GM12878 (cell line): ENCODE measurements around the gene ITPKB. TPM values are rescaled to one million over a fixed set of nuclear protein-coding genes. Genes with fewer than 3 reads are reported as not detected.

ENCODE experiments used
- DPF2 ChIP-seq: fragments of 450-650 bp; IDR thresholded peaks from 2 replicates; pipeline ENCODE4 v1.6.1; 2017; ENCODE audit warnings: mild to moderate bottlenecking
- GABPA ChIP-seq: IDR thresholded peaks from 2 replicates; pipeline ENCODE4 v1.6.1; 2014; ENCODE audit warnings: antibody characterized with exemption, low read depth, mild to moderate bottlenecking, inconsistent platforms
- JUND ChIP-seq: IDR thresholded peaks from 2 replicates; pipeline ENCODE4 v1.6.1; 2012; ENCODE audit warnings: low read depth, mild to moderate bottlenecking, low read length, improper control_type of control experiment, moderate library complexity
- MEF2A ChIP-seq: IDR thresholded peaks from 2 replicates; pipeline ENCODE4 v1.6.1; 2011; ENCODE audit warnings: low read depth, mild to moderate bottlenecking, low read length, moderate library complexity; ENCODE audit not compliant: insufficient read depth
- PML ChIP-seq: IDR thresholded peaks from 2 replicates; pipeline ENCODE4 v1.6.1; 2012; ENCODE audit warnings: low read length, inconsistent platforms
- POU2F2 ChIP-seq: IDR thresholded peaks from 3 replicates; pipeline ENCODE4 v1.6.1; 2011; ENCODE audit warnings: low read depth, mild to moderate bottlenecking, low read length, borderline replicate concordance
- RBBP5 ChIP-seq: fragments of 200-600 bp; sonication (generic); conservative IDR thresholded peaks from 2 replicates; pipeline ENCODE4 v1.6.1; 2016
- RELA ChIP-seq: fragments of 450-650 bp; IDR thresholded peaks from 2 replicates; pipeline ENCODE4 v1.8.0; 2014; ENCODE audit warnings: borderline replicate concordance; ENCODE audit not compliant: partially characterized antibody
- YY1 ChIP-seq: IDR thresholded peaks from 2 replicates; pipeline ENCODE4 v1.6.1; 2011; ENCODE audit warnings: low read depth, mild to moderate bottlenecking, low read length
- ZNF217 ChIP-seq: fragments of 450-650 bp; IDR thresholded peaks from 2 replicates; pipeline ENCODE4 v1.6.1; 2017; ENCODE audit warnings: antibody characterized with exemption, mild to moderate bottlenecking
- polyA plus RNA-seq, 11 experiments: library from polyadenylated mRNA; depleted of rRNA in 4 of 11; unstranded in 6 of 11; stranded (reverse) in 5 of 11; fragments of >200 nt; fragmentation: Nextera tagmentation in 4 of 11; fragmentation: Illumina TruSeq in 1 of 11; extraction: Ambion mirVana in 4 of 11; extraction: Trizol in 1 of 11; gene quantifications; 1 replicate in 1 of 11; 2 replicates in 10 of 11; pipeline versions ENCODE4 v1.2.1 to v1.2.3, GENCODE V29; 2011 to 2016; ENCODE audit warnings: inconsistent platforms in 2 of 11, missing spikeins in 2 of 11, low read depth in 1 of 11
- total RNA-seq, 4 experiments: library from RNA; depleted of rRNA in 3 of 4; stranded (reverse); fragments of >200 nt in 3 of 4; fragmentation: Illumina TruSeq in 1 of 4; extraction: Trizol in 1 of 4; gene quantifications; 2 replicates each; pipeline versions ENCODE4 v1.2.1 to v1.2.3, GENCODE V29; 2013 to 2021
- TF ChIP-seq, protein P1 (sequence below): fragments of 450-650 bp; IDR thresholded peaks from 2 replicates; pipeline ENCODE4 v1.6.1; 2017; ENCODE audit warnings: mild to moderate bottlenecking, moderate library complexity
- TF ChIP-seq, protein P2 (sequence below): IDR thresholded peaks from 2 replicates; pipeline ENCODE4 v1.6.1; 2012; ENCODE audit warnings: mild to moderate bottlenecking, low read depth, low read length
- TF ChIP-seq, protein P3 (sequence below): IDR thresholded peaks from 2 replicates; pipeline ENCODE4 v1.6.1; 2011; ENCODE audit warnings: mild to moderate bottlenecking, low read depth, low read length, moderate library complexity; ENCODE audit not compliant: insufficient replicate concordance
- TF ChIP-seq, protein P4 (sequence below): fragments of 450-650 bp; formaldehyde crosslinking; IDR thresholded peaks from 2 replicates; pipeline ENCODE4 v1.4.0; 2020; ENCODE audit warnings: mild to moderate bottlenecking, moderate library complexity
- TF ChIP-seq, protein P5 (sequence below): IDR thresholded peaks from 2 replicates; pipeline ENCODE4 v1.6.1; 2011; ENCODE audit warnings: low read depth, mild to moderate bottlenecking, low read length, moderate library complexity, borderline replicate concordance; ENCODE audit errors: extremely low read depth

ITPKB gene
- total and polyA plus RNA-seq, 10 of the 15 experiments (the other 5 are each of a cell fraction or from before 2014, with no cell fraction given) = 1.3 to 38.7 (median 12.9) TPM

DNA sequence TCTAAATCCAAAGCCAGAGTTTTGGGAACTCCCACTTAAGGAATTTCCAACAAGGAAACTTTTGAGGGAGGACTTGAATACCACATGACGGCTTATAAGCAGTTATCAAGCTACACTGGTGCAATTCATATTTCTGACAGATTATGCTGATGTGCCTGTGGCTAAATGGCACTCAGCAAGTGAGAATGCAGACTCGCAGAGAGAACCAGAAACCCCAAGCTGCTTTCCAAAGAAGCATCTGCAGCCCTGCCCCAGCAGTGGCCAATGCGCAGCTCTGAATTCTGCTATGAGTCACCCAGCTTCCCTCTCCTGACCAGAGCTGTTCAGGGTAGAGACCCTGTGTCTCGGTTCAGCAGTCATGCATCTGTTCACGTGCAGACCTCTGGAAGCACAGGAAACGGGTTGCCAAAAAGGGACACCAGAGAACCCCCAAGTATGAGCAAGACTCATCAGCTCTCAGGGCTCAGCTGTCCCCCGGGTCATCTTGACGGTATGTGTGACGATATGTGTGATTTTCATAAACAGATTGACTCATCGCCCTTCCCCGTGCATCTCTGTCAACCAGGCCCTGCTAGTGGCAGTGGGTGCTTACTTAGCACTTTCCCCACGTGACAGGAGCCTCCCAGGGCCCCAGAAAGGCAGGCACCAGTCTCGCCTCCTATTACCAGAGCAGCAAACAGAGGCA, 76.3 kb downstream of the ITPKB start (continued):
- TF ChIP-seq, protein P1, sequence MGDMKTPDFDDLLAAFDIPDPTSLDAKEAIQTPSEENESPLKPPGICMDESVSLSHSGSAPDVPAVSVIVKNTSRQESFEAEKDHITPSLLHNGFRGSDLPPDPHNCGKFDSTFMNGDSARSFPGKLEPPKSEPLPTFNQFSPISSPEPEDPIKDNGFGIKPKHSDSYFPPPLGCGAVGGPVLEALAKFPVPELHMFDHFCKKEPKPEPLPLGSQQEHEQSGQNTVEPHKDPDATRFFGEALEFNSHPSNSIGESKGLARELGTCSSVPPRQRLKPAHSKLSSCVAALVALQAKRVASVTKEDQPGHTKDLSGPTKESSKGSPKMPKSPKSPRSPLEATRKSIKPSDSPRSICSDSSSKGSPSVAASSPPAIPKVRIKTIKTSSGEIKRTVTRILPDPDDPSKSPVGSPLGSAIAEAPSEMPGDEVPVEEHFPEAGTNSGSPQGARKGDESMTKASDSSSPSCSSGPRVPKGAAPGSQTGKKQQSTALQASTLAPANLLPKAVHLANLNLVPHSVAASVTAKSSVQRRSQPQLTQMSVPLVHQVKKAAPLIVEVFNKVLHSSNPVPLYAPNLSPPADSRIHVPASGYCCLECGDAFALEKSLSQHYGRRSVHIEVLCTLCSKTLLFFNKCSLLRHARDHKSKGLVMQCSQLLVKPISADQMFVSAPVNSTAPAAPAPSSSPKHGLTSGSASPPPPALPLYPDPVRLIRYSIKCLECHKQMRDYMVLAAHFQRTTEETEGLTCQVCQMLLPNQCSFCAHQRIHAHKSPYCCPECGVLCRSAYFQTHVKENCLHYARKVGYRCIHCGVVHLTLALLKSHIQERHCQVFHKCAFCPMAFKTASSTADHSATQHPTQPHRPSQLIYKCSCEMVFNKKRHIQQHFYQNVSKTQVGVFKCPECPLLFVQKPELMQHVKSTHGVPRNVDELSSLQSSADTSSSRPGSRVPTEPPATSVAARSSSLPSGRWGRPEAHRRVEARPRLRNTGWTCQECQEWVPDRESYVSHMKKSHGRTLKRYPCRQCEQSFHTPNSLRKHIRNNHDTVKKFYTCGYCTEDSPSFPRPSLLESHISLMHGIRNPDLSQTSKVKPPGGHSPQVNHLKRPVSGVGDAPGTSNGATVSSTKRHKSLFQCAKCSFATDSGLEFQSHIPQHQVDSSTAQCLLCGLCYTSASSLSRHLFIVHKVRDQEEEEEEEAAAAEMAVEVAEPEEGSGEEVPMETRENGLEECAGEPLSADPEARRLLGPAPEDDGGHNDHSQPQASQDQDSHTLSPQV = peak; percentile 91
- peak; percentile 80 for TF ChIP-seq RELA
- TF ChIP-seq RBBP5 = no peak
- TF ChIP-seq, protein P2, sequence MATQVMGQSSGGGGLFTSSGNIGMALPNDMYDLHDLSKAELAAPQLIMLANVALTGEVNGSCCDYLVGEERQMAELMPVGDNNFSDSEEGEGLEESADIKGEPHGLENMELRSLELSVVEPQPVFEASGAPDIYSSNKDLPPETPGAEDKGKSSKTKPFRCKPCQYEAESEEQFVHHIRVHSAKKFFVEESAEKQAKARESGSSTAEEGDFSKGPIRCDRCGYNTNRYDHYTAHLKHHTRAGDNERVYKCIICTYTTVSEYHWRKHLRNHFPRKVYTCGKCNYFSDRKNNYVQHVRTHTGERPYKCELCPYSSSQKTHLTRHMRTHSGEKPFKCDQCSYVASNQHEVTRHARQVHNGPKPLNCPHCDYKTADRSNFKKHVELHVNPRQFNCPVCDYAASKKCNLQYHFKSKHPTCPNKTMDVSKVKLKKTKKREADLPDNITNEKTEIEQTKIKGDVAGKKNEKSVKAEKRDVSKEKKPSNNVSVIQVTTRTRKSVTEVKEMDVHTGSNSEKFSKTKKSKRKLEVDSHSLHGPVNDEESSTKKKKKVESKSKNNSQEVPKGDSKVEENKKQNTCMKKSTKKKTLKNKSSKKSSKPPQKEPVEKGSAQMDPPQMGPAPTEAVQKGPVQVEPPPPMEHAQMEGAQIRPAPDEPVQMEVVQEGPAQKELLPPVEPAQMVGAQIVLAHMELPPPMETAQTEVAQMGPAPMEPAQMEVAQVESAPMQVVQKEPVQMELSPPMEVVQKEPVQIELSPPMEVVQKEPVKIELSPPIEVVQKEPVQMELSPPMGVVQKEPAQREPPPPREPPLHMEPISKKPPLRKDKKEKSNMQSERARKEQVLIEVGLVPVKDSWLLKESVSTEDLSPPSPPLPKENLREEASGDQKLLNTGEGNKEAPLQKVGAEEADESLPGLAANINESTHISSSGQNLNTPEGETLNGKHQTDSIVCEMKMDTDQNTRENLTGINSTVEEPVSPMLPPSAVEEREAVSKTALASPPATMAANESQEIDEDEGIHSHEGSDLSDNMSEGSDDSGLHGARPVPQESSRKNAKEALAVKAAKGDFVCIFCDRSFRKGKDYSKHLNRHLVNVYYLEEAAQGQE = no peak; the same call in 1 of the 2 replicates
- TF ChIP-seq YY1 = no peak; the same call in 1 of the 2 replicates
- TF ChIP-seq GABPA = peak; percentile 80
- TF ChIP-seq, protein P3, sequence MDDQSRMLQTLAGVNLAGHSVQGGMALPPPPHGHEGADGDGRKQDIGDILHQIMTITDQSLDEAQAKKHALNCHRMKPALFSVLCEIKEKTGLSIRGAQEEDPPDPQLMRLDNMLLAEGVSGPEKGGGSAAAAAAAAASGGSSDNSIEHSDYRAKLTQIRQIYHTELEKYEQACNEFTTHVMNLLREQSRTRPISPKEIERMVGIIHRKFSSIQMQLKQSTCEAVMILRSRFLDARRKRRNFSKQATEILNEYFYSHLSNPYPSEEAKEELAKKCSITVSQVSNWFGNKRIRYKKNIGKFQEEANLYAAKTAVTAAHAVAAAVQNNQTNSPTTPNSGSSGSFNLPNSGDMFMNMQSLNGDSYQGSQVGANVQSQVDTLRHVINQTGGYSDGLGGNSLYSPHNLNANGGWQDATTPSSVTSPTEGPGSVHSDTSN = peak; percentile 82
- peak; percentile 92; the same call in 2 of the 3 replicates for TF ChIP-seq POU2F2
- peak; percentile 94 for TF ChIP-seq PML
- peak; percentile 61 for TF ChIP-seq JUND
- peak; percentile 97 for TF ChIP-seq DPF2
- peak; percentile 62; the same call in 1 of the 2 replicates for TF ChIP-seq ZNF217
- TF ChIP-seq, protein P4, sequence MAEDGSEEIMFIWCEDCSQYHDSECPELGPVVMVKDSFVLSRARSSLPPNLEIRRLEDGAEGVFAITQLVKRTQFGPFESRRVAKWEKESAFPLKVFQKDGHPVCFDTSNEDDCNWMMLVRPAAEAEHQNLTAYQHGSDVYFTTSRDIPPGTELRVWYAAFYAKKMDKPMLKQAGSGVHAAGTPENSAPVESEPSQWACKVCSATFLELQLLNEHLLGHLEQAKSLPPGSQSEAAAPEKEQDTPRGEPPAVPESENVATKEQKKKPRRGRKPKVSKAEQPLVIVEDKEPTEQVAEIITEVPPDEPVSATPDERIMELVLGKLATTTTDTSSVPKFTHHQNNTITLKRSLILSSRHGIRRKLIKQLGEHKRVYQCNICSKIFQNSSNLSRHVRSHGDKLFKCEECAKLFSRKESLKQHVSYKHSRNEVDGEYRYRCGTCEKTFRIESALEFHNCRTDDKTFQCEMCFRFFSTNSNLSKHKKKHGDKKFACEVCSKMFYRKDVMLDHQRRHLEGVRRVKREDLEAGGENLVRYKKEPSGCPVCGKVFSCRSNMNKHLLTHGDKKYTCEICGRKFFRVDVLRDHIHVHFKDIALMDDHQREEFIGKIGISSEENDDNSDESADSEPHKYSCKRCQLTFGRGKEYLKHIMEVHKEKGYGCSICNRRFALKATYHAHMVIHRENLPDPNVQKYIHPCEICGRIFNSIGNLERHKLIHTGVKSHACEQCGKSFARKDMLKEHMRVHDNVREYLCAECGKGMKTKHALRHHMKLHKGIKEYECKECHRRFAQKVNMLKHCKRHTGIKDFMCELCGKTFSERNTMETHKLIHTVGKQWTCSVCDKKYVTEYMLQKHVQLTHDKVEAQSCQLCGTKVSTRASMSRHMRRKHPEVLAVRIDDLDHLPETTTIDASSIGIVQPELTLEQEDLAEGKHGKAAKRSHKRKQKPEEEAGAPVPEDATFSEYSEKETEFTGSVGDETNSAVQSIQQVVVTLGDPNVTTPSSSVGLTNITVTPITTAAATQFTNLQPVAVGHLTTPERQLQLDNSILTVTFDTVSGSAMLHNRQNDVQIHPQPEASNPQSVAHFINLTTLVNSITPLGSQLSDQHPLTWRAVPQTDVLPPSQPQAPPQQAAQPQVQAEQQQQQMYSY = no peak
- peak; percentile 95 for TF ChIP-seq MEF2A
- TF ChIP-seq, protein P5, sequence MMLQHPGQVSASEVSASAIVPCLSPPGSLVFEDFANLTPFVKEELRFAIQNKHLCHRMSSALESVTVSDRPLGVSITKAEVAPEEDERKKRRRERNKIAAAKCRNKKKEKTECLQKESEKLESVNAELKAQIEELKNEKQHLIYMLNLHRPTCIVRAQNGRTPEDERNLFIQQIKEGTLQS = peak; percentile 38
